OCI-LY1 (cell line): ENCODE data around the gene CATSPERD.
"Not testable (repeated sequence)": the region's sequence is repeated elsewhere in the genome, so short reads cannot be mapped to it uniquely, and the experiment has no call there.

Source experiments
- H2AFZ ChIP-seq: fragments of 200-600 bp; sonication (generic), shearing (Covaris generic); 2 replicates; pipeline ENCODE4 v1.6.0; 2014; ENCODE audit warnings: antibody characterized with exemption, mild to moderate bottlenecking, low read length
- H3F3A ChIP-seq: fragments of 200-600 bp; sonication (generic), shearing (Covaris generic); 2 replicates; pipeline ENCODE4 v1.6.0; 2014; ENCODE audit warnings: mild to moderate bottlenecking, antibody characterized with exemption, low read length, moderate library complexity; ENCODE audit not compliant: insufficient read depth
- H3K27ac ChIP-seq: fragments of 200-600 bp; sonication (generic); 2 replicates; pipeline ENCODE4 v1.5.1; 2014; ENCODE audit warnings: low read length, mixed run types, mild to moderate bottlenecking, low read depth; ENCODE audit not compliant: poor library complexity, severe bottlenecking
- H3K27me3 ChIP-seq: fragments of 200-600 bp; sonication (generic); 2 replicates; pipeline ENCODE4 v1.6.0; 2014; ENCODE audit warnings: antibody characterized with exemption, mild to moderate bottlenecking, low read length, moderate library complexity; ENCODE audit not compliant: insufficient read depth
- H3K36me3 ChIP-seq: fragments of 200-600 bp; sonication (generic); 2 replicates; pipeline ENCODE4 v1.6.1; 2014; ENCODE audit warnings: mild to moderate bottlenecking, antibody characterized with exemption, low read length, moderate library complexity, mixed read lengths; ENCODE audit not compliant: insufficient read depth
- H3K4me1 ChIP-seq: fragments of 200-600 bp; sonication (generic); 2 replicates; pipeline ENCODE4 v1.5.1; 2014; ENCODE audit warnings: mild to moderate bottlenecking, low read length, moderate library complexity; ENCODE audit not compliant: insufficient read depth, severe bottlenecking
- H3K4me2 ChIP-seq: fragments of 200-600 bp; sonication (generic), shearing (Covaris generic); 2 replicates; pipeline ENCODE4 v1.6.1; 2014; ENCODE audit warnings: low read length
- H3K4me3 ChIP-seq: fragments of 200-600 bp; sonication (generic); 2 replicates; pipeline ENCODE4 v1.5.1; 2014; ENCODE audit warnings: low read length, low read depth, mild to moderate bottlenecking, mixed read lengths; ENCODE audit not compliant: poor library complexity, severe bottlenecking
- H3K79me2 ChIP-seq: fragments of 200-600 bp; shearing (Covaris generic); 2 replicates; pipeline ENCODE4 v1.6.1; 2016; ENCODE audit warnings: mixed run types, low read length, mixed read lengths; ENCODE audit not compliant: insufficient read depth
- H3K9ac ChIP-seq: fragments of 200-600 bp; sonication (generic), shearing (Covaris generic); 2 replicates; pipeline ENCODE4 v1.6.1; 2014; ENCODE audit warnings: mild to moderate bottlenecking, low read length, mixed read lengths
- H3K9me2 ChIP-seq: fragments of 200-600 bp; sonication (generic), shearing (Covaris generic); 2 replicates; pipeline ENCODE4 v1.6.1; 2014; ENCODE audit warnings: low read depth, mild to moderate bottlenecking, low read length, mixed read lengths
- H3K9me3 ChIP-seq: fragments of 200-600 bp; shearing (Covaris generic); 2 replicates; pipeline ENCODE4 v1.6.1; 2014; ENCODE audit warnings: low read length, mixed read lengths
- H4K20me1 ChIP-seq: fragments of 200-600 bp; sonication (generic), shearing (Covaris generic); 2 replicates; pipeline ENCODE4 v1.6.0; 2016; ENCODE audit warnings: mild to moderate bottlenecking, low read length; ENCODE audit not compliant: insufficient read depth
- CTCF ChIP-seq: fragments of 200-600 bp; sonication (generic), shearing (Covaris generic); IDR thresholded peaks from 2 replicates; pipeline ENCODE4 v1.5.1; 2017; ENCODE audit warnings: mild to moderate bottlenecking, antibody characterized with exemption, low read length, moderate library complexity, mixed read lengths
- EZH2 ChIP-seq: fragments of 200-600 bp; sonication (generic), shearing (Covaris generic); IDR thresholded peaks from 2 replicates; pipeline ENCODE4 v1.8.0; 2017; ENCODE audit warnings: borderline replicate concordance, mixed run types, mild to moderate bottlenecking, antibody characterized with exemption, low read length, moderate library complexity, mixed read lengths

CATSPERD gene

GRCh38 chr19:5738423-5738822, 18.0 kb downstream of the CATSPERD start:
- Histone ChIP-seq H3K27me3 (peaks cover 4% of the 10 kb centered on the region; the same call in 1 of the 2 replicates), H3K4me1 (no peaks in the 10 kb centered on the region), H3K9ac (no peak overlapping the region), H3K27ac (no peak overlapping the region), H3K9me2 (no peaks in the 10 kb centered on the region), H3F3A (no peaks in the 10 kb centered on the region), H4K20me1 (no peaks in the 10 kb centered on the region), H3K9me3 (no peaks in the 10 kb centered on the region), H3K4me2 (no peak overlapping the region), H3K4me3 (no peak overlapping the region), H3K79me2 (no peaks in the 10 kb centered on the region), H3K36me3 (no peaks in the 10 kb centered on the region), H2AFZ (no peak overlapping the region)
- no peak for TF ChIP-seq EZH2
- no peak for TF ChIP-seq CTCF

GRCh38 chr19:5742051-5742450, 21.6 kb downstream of the CATSPERD start:
- no peak overlapping the region for H2AFZ ChIP-seq
- H3K4me2 ChIP-seq = no peak overlapping the region
- H3K79me2 ChIP-seq = no peaks in the 10 kb centered on the region
- no peak overlapping the region for H3K27ac ChIP-seq
- H3K27me3 ChIP-seq = no peaks in the 10 kb centered on the region; the same call in 1 of the 2 replicates
- no peaks in the 10 kb centered on the region for H3K9me2 ChIP-seq
- TF ChIP-seq CTCF (no peak), EZH2 (no peak)
- no peaks in the 10 kb centered on the region for H4K20me1 ChIP-seq
- H3K9ac ChIP-seq = no peak overlapping the region
- H3K9me3 ChIP-seq = no peaks in the 10 kb centered on the region
- H3K4me1 ChIP-seq = no peaks in the 10 kb centered on the region
- no peaks in the 10 kb centered on the region for H3K36me3 ChIP-seq
- no peak overlapping the region for H3K4me3 ChIP-seq
- no peaks in the 10 kb centered on the region for H3F3A ChIP-seq

- Histone ChIP-seq H3F3A (no peaks in the 10 kb centered on the region), H3K9ac (no peak overlapping the region), H2AFZ (no peak overlapping the region), H3K36me3 (no peaks in the 10 kb centered on the region), H3K9me3 (no peaks in the 10 kb centered on the region), H3K27me3 (no peaks in the 10 kb centered on the region; the same call in 1 of the 2 replicates), H3K27ac (no peak overlapping the region), H3K4me3 (no peak overlapping the region), H3K4me1 (no peaks in the 10 kb centered on the region), H3K9me2 (no peaks in the 10 kb centered on the region), H3K79me2 (no peaks in the 10 kb centered on the region), H4K20me1 (no peaks in the 10 kb centered on the region), H3K4me2 (no peak overlapping the region)
- TF ChIP-seq EZH2 (no peak), CTCF (no peak)
These were observed 23.2 kb downstream of the CATSPERD start for GRCh38 chr19:5743630-5744029.

GRCh38 chr19:5744999-5745398, 24.6 kb downstream of the CATSPERD start:
- H3K4me1 ChIP-seq, H3K4me2 ChIP-seq, H3F3A ChIP-seq, H3K9me2 ChIP-seq, H3K36me3 ChIP-seq, H3K4me3 ChIP-seq, H2AFZ ChIP-seq, H3K27me3 ChIP-seq, H3K9ac ChIP-seq, H3K9me3 ChIP-seq, H4K20me1 ChIP-seq, H3K79me2 ChIP-seq, H3K27ac ChIP-seq: not testable (repeated sequence)

- H2AFZ ChIP-seq, H3K4me3 ChIP-seq, H4K20me1 ChIP-seq, H3K4me1 ChIP-seq, H3K27ac ChIP-seq, H3K9ac ChIP-seq, H3K4me2 ChIP-seq, H3K79me2 ChIP-seq, H3F3A ChIP-seq, H3K9me3 ChIP-seq, H3K36me3 ChIP-seq, H3K9me2 ChIP-seq, H3K27me3 ChIP-seq: not testable (repeated sequence)
These were observed 28.5 kb downstream of the CATSPERD start for GRCh38 chr19:5748920-5749319.
